Stimulated activated CD4-positive, alpha-beta T cell treated with anti-CD3 and anti-CD28 coated beads, TNF-alpha, amount 100 ng/mL, for 24 hours (primary cell): ENCODE measurements around the gene CDX1.

Experiments used
- DNase-seq, 3 experiments: peaks; one replicate each; pipeline ENCODE4 v3.0.0-alpha.2; 2020; ENCODE audit warnings: low read depth in 3 of 3

Gene CDX1

DNA sequence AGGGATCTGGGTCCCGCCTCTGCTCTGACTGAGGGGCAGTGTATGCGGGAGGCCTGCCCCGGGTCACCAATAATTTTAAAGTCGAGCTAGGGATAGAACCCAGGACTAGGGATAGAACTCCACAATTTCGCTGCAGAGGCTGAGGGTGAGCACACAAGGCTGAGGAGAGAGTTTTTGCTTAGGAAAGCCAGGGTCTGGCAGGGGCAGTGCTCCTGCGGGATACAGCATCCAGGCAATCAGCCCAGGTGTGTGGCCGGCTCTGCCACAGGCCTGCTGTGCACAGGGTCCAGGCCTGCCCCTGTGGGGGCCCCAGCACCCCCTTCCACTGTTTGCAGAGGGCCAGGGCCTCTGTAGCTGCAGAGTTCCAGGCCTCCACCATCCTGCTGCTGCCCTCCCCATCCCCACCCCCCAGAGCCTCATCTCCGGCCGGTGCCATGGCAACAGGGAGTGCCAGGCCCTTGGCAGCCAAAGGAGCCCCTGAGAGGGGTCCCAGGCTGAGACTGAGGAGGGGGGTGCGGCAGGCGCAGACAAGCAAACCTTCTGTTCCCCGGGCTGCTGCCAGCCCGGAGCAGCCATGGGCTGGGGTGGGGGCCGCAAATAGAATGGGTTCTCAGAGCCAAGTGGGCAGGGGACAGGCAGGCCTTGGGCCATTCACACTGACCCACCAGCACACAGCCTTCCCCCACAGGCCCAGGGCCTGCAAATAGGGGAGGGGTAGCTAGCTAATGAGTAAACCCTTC is 19.5 kb upstream of the CDX1 start:
- DNase-seq, result no peak

DNA sequence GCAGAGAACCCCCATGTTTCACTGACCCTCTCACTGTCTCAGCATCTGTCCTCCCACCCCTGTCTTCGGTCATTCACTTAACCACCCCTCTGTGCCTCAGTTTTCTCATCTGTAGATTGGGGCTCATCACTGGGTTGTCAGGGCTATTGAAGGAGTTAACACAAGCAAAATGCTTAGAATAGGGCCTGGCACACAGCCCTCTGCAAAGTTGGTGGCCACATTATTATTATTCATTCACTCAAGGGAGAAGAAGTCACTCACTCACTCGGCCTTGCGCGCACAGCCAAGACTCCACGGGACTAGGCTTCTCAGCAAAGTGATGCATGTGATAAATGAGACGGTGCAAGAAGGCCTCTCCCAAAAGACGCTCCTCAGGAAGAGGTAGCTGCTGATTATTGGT is 18.9 kb upstream of the CDX1 start:
- DNase-seq, result no peak

DNA sequence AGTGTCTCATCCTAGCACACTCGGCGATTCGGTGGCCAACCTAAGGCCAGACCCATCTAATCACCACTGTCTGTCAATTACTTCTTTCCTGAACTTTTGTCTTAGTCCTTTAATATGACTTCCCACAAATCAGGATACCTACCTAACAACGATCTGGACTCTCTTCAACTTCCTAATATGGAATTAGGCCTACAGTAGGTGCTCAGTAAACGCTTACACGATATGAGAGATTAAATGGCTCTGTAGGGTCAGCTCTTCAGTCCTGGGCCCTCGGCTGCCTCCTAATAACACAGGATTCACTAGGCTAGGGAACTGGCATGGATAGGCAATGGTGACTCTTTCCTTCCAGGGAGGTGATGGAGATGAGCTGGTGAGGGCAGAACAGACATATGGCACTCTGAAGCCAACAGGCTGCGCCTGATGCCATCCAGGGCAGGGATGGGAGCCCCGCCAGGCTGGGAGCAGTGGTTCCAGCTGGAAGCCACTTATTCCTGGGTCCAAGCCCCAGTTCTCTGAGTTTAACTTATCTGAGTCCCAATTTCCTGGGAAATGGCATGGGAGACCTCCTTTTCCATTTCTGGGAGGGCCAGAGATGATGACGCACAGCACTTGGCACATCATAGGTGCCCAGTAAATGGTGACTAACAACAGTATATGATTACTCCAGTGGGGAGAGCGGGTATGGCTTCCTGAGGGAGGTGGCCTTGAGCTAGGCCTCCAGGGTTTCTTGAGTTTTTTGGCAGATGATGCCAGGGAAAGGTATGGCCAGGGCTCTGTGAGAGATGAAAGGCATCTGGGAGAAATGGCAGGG is 18.3 kb upstream of the CDX1 start:
- DNase-seq, result no peak

DNA sequence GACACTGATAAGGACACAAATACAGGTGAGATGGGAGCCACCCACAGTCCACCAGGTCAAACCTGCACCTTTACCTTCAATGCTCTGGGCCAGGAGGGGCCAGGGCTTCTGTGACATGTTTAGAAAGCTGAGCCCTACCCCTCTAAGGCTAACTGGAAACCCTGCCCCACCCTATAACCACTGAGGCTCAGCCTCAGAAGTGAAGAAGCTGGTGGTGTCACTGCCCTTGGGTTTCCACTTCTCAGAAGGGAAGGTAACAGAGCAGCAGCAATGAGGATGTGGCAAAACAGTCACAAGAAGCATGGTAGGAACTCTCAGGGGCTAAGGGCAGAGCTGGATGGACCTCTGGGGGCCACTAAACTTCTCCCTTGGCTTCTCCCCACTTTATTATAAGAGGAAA is 17.0 kb upstream of the CDX1 start:
- DNase-seq, result no peak

DNA sequence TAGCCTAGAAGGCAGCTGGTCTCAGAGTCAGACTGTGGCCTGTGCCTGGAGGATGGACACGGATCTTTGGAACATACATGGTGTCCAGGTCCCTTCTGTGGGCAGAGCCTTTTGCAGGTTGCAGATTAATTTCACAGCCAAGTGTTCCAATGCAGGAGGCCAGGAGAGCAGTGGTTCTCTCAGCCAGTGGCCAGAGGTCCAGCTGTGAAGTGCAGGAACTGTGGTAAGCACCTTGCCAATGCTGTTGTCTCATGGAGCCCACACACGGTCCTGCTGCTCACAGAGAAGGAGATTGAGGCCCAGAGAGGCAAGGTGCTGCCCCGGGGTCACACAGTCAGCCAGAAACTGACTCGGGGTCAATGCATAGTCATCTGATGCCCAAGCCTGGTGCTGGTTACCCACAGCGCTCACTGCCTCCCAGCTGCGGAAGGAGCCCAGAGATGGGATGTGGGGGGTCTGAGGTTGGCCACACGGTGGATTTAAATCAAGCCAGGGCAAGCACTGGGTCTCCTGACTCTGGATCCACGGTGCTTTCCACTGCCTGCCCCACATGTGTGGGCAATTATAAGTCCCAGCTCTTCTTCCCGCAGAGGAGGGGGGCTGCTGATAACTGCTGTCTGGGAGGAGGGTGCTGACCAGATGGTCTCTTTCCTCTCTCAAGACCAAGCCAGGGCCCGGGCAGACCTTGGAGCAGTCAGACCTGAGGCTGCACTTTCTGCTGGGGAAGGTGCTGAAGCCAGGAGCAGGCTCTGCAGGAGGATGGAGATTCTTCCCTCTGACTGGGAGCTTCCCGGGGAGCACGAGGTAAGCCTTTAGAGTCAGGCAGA is 13.7 kb upstream of the CDX1 start:
- no peak for DNase-seq

DNA sequence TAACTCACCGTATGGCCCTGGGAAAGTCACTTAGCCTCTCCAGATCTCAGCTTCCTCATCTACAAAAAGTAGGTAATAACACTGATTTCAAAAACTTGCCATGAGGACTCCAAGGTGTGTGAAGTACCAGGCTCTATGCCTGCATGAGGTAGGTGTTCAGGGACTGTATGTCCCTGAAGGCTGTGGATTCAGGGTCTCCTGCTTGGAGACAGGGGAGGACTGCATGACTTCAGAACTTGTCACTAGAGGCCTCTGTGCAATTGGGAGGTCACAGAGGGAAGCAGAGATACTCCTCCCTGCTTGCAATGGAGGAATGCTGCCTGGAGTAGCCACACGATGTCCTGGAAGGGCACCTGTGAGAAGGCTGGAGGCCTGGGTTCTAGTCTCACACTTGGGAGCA is 13.1 kb upstream of the CDX1 start:
- DNase-seq, result no peak

- DNase-seq, result no peak
Observed at GRCh38 chr5:150153957-150154617, 12.5 kb upstream of the CDX1 start.

DNA sequence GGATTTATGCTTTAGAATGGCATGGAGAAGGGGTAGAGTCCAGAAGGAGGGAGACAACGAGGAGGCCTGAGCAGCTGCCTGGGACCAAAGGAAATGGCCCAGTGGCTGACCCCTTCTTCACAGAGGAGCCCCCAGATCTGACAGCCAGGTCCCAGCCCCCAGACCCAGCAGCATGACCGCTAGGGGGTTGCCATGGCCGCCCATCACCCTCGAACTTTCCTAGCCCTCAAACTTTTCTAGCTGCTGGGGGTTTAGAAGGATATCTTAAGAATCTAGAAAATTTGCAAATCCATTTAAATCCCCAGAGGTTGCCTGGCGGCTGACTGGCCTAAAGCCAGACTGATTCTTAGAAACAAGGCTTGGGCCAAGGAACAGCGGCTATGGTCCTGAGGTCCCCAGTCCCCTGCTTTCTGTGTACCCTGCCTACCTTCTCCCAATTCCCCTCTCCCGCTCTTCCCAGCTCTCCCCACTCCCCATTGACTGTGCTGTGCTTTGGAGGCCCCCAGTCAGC is 11.9 kb upstream of the CDX1 start:
- no peak for DNase-seq

- peak in 1 of 3 experiments; percentile 10 for DNase-seq
Observed at GRCh38 chr5:150155258-150156026, 11.1 kb upstream of the CDX1 start, which contains the start of gene PDGFRB. Gene PDGFRB (minus strand): TSS chr5:150155845. CDS start chr5:150137047, 18,798 bp downstream.

GRCh38 chr5:150156027-150156368 is 10.6 kb upstream of the CDX1 start:
- DNase-seq, result no peak

- no peak for DNase-seq
Observed at GRCh38 chr5:150156540-150156939, 10.0 kb upstream of the CDX1 start.

GRCh38 chr5:150157168-150157567 is 9.4 kb upstream of the CDX1 start:
- no peak for DNase-seq

- no peak for DNase-seq
Observed at GRCh38 chr5:150158170-150158949, 8.2 kb upstream of the CDX1 start.

DNA sequence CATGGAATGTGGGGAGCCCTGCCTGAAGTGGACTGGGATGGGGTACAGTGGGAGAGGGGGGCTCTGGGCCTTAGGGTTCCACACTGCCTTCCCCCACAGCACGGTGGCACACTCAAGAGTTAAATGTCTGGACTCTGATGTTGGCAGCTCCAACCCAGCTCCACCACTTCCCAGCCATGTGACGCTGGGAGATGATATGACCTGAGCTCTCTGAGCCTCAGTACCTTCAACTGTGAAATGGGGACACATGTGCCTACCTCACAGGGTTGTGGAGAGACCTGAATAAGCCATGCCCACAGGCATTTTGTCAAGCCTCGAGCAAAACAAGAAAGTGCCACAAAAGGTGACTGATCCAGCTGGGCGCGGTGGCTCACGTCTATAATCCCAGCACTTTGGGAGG is 7.5 kb upstream of the CDX1 start:
- no peak for DNase-seq

DNA sequence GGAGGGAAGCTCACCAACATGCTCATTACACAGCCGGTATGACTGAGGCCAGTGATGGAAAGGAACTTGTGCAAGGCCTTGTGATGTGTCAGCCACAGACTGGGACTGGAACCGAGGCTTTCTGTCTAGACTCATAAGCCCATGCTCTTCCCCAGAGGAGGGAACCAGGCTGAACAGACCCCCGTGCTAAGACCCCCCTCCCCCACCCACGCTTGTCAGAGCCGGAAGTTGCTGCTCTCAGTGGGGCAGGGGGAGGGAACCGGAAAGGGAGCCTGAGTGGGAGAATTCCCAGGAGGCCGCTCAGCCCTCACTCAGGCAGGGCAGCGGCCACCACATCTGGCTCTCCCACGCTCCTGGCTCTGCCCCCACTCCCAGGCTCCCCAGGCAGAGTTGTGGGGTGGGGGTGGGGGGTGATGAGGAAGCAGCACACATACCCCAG is 6.8 kb upstream of the CDX1 start:
- no peak for DNase-seq

DNA sequence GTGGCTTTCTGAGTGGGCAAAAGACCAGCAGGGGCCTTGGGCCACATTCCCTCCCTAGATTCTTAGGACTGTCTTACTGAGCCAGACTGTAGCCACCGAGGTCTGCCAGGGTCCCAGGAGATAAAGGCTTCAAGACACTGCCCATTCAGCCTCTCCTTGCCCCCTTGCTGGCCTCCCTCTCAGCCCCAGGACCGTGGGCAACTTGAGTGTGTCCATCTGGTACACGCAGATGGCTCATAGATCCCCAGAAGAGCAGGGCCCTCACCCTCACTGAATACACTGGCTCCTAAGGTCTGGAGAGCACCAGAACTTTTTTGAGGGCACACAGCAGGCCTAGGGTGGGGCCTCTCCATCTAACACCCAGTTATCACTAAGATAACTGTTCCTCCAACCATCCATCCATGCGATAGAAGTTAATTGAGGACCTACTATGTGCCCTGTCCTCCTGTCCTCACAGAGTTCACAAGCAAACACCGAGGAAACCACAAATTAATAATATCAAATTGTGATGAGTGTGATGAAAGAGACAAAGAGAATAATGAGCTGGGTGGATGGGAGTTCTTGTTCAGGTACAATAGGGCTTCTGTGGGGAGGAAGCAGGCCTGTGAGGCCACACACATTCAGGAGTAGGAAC is 6.0 kb upstream of the CDX1 start:
- DNase-seq, result no peak

DNA sequence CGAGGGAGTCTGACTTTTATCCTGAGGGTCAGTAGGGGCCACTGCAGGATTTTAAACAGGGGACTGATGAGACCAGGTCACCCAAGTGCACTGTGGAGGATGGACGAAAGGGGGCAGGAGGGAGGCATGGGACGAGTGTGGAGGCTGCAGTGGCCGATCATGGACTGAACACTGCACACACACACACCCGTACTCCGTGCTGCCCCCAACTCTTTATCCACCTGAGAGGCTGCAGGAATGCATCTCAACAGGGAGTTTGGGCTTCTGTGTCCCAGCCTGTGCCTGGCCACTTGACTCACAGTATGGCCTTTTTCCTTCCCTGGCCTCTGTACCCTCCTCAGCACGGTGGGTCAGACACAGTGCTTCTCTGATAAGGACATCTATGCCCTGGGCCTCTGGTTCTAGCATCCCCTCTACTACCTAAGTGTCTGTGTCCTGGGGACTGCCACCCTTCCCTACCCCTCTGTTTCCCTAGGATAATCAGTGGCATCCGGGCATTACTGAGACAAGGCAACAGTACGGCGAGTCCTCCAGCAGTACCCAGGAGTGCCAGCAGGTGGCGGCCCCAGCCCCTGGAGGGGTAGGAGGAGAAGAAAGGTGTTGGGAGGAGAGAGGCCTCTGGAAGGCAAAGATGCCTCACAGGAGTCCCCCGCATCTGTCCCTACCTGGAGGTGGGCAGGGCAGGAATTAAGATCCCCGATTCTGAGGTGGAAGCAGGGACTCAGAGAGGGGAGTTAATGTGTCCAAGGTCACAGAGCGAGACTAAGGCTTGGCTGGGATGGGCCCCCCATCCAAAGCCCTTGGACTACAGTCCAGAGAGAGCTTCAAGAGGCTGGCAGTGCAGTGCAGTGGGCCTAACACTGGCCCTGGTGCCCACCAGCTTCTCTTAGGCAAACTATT is 5.1 kb upstream of the CDX1 start:
- DNase-seq, result peak; percentile 52 to 72 (median 56)

DNA sequence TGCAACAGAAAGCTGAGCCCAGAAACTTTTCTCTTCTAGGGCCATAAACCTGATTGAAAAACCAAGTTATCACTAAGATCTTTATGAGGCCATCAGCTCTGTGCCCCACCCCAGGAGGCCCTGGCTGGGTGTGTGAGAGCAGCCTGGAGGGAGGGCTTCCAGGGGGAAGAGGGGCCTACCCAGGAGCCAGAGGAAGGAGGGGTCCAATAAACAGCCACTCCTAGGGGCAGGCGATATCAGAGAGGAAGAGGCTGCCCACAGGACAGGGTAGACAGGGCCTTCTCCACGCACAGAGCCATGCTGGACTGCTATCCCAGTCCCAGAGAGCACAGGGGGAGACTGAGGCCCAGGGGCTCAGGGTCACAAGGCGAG is 4.5 kb upstream of the CDX1 start:
- no peak for DNase-seq

- no peak for DNase-seq
Observed at GRCh38 chr5:150163035-150163434, 3.5 kb upstream of the CDX1 start.
